ENCODE measurements around the gene RPP21.

GRCh38 chr6:30329331-30329730, 15.6 kb upstream of the RPP21 start:
- TF ChIP-seq CTCF (IDR thresholded peaks at IDR 0.05) (no peak), EP300 (IDR thresholded peaks at IDR 0.05; ENCODE audit: low read depth) (no peak), POLR2A (IDR thresholded peaks at IDR 0.05) (no peak)

Measured in transverse colon (tissue), 3 donors.